ENCODE measurements around the gene ARL5B. TPM values are rescaled to one million over a fixed set of nuclear protein-coding genes. Genes with fewer than 3 reads are reported as not detected.

The ARL5B gene
- total and polyA plus RNA-seq, 7 donors: 2.9 to 8.9 (median 7.0) TPM

DNA sequence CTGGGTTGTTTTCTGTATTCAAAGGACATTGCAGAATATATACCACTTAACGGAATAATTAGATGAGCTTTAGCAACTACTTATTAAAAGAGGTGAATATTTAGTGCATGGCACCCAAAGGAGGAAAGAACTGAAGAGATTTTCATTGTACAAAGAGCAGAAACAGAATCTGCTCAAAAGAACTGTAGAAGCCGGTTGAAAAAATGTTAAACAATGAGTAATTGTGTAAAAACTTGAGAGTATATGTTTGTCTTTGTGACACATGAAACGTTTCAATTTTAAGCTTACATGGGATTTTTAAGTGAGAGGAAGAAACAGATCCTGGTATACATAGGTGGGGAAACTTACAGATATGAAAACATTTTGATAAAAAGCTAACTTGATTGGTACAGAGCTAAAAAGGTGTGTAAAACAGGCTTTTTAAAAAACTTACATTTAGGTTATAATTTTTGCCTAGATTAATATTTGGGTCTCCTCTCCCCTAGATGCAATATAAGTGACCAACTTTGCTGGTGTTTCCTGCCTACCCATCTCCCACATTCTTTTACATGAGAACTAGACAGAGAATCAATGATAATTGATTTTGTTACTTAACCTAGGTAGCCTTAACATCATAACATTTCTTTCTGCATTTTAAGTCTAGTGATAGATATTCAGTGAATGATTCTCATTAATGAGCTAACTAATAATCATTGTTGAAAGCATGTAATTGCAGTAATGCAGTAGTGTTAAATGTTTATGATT lies 6.8 kb downstream of the ARL5B start:
- DNase-seq (no peak), ATAC-seq (no peak)
- Histone ChIP-seq H3K9me3 (no peaks in the 10 kb centered on the region), H3K4me3 (no peak overlapping the region), H3K36me3 (ENCODE audit: insufficient read depth in 1 of 2, low read depth in 1 of 2) (peaks cover 0 to 37% of the 10 kb centered on the region in 2 donors), H3K27me3 (ENCODE audit: insufficient read depth in 3 of 3, low read length in 2 of 3) (no peaks in the 10 kb centered on the region), H3K4me1 (peaks cover 20% of the 10 kb centered on the region), H3K27ac (no peak overlapping the region)
- intact Hi-C loops (cut with DNase I): no loop called here
- TF ChIP-seq, protein P1, sequence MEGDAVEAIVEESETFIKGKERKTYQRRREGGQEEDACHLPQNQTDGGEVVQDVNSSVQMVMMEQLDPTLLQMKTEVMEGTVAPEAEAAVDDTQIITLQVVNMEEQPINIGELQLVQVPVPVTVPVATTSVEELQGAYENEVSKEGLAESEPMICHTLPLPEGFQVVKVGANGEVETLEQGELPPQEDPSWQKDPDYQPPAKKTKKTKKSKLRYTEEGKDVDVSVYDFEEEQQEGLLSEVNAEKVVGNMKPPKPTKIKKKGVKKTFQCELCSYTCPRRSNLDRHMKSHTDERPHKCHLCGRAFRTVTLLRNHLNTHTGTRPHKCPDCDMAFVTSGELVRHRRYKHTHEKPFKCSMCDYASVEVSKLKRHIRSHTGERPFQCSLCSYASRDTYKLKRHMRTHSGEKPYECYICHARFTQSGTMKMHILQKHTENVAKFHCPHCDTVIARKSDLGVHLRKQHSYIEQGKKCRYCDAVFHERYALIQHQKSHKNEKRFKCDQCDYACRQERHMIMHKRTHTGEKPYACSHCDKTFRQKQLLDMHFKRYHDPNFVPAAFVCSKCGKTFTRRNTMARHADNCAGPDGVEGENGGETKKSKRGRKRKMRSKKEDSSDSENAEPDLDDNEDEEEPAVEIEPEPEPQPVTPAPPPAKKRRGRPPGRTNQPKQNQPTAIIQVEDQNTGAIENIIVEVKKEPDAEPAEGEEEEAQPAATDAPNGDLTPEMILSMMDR (IDR thresholded peaks at IDR 0.05): no peak
- 53 to 66% (median 55%) methylated on average over 3 of the region's 3 CpGs for WGBS, 3 donors

DNA sequence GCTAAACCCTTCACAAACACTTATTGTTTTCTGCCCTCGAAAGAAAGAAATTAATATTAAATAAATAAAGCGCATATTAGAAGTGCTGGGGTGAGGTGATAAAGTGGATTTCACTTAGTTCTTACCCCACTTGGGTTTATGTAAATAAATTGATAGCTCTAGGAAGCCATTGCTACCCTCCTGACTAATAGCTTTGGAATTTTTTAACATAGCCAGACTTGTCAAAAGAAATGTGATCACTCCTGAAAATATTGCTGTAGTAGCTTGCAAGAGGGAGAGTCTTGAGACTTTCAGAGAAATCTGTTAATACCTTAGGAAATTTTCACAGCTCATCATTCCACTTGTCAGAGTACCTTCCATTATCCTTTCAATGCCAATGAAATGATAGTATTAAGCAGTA lies 7.6 kb downstream of the ARL5B start:
- intact Hi-C loops (cut with DNase I): no loop called here
- no peak overlapping the region for H3K4me3 ChIP-seq
- peaks cover 12% of the 10 kb centered on the region for H3K4me1 ChIP-seq
- 85 to 90% (median 89%) methylated on average over 2 of the region's 2 CpGs for WGBS, 3 donors
- ATAC-seq (no peak), DNase-seq (no peak)
- TF ChIP-seq, protein P1 (IDR thresholded peaks at IDR 0.05): no peak
- no peak overlapping the region for H3K27ac ChIP-seq
- H3K36me3 ChIP-seq (ENCODE audit: insufficient read depth in 1 of 2, low read depth in 1 of 2): peaks cover 0 to 45% of the 10 kb centered on the region in 2 donors
- H3K9me3 ChIP-seq: no peaks in the 10 kb centered on the region
- H3K27me3 ChIP-seq (ENCODE audit: insufficient read depth in 3 of 3, low read length in 2 of 3): no peaks in the 10 kb centered on the region

DNA sequence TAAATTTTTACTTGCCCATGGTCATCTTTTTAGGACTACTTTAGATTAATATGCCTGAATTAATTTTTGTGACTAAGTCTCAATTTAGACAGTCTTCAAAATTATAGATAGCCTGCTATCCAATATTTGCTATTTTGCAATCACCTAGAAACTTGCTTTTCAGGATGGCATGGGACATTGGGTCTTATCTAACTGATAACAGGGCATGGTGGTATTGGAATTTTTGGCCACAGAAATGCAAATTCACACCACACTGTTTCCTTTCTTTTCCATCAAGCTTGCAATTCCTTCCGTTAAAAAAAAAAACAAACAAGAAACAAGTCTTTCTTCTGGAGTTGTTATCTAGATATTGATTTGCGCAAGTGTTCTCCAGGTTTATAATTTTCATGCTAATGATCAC lies 8.8 kb downstream of the ARL5B start:
- Histone ChIP-seq H3K27ac (no peak overlapping the region), H3K4me1 (peaks cover 8% of the 10 kb centered on the region), H3K4me3 (no peak overlapping the region), H3K9me3 (no peaks in the 10 kb centered on the region), H3K27me3 (ENCODE audit: insufficient read depth in 3 of 3, low read length in 2 of 3) (no peaks in the 10 kb centered on the region), H3K36me3 (ENCODE audit: insufficient read depth in 1 of 2, low read depth in 1 of 2) (peaks cover 0 to 57% of the 10 kb centered on the region in 2 donors)
- WGBS, 3 donors: 87 to 89% (median 88%) methylated on average over 2 of the region's 2 CpGs
- DNase-seq: no peak
- ATAC-seq: no peak
- intact Hi-C loops (cut with DNase I): no loop called here
- TF ChIP-seq, protein P1 (IDR thresholded peaks at IDR 0.05): no peak

DNA sequence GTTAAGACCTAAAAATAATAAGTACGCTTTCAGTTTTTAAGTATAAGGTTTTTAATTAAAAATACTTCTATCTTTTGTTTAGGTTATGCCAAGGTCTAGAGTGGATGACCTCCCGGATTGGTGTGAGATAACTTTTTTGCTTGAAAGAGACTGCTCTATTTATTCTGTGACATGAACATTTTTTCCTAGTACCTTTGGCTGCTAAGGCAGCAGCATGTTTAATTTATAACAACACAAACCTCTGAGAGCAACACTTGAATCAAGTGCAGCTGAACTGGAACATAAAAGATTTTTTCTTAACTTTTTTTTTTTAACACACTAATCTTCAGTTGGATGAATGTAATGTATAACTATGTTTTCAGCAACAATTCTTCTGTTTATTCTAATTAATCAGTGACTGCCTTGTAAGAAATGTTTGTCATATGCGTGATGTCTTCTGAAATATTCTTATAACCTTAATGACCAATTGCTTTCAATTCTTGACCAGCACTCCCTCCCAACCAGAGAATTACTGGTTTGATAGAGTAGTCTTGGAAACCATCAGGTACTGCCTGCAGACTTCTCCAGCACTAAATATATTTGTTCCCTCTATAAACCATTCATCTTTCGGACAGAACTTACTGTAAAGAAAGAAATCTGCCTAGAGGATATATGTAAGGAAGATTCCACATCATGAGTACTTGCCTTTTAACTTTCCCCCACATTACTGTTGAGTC lies 16.0 kb downstream of the ARL5B start:
- 93 to 98% (median 96%) methylated on average over 4 of the region's 4 CpGs for WGBS, 3 donors
- H3K27ac ChIP-seq: no peak overlapping the region
- TF ChIP-seq, protein P1 (IDR thresholded peaks at IDR 0.05): no peak

More for the DNA sequence above, 16.0 kb downstream of the ARL5B start:
- Histone ChIP-seq H3K36me3 (ENCODE audit: insufficient read depth in 1 of 2, low read depth in 1 of 2) (peaks cover 4 to 69% of the 10 kb centered on the region in 2 donors), H3K4me3 (no peak overlapping the region), H3K9me3 (no peaks in the 10 kb centered on the region), H3K27me3 (ENCODE audit: insufficient read depth in 3 of 3, low read length in 2 of 3) (no peaks in the 10 kb centered on the region), H3K4me1 (no peaks in the 10 kb centered on the region)
- intact Hi-C loops (cut with DNase I): no loop called here
- no peak for ATAC-seq
- no peak for DNase-seq
